ENCODE data around the gene UBE2O.

DNA sequence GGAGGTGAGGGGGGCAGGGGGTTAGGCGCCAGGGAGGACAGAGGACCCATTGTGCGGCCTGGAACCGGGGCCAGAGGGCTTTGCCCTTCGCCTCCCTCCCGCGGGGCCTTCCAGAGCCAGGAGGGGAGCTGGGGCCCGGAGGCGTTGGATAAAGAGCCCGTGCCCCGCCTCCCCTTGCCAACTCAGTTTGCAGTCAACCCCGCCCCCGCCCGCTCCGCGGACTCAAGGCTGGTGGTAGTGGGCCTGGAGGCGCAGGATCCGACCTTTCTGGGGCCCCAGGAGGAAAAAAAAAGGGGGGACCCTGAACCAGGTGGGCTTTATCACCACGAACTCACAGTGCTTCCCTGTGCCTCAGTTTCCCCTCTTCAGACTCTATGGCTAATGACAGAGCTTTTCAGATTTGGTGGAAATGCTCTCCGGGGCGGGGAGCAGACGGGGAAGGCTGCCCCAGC is 70.6 kb downstream of the UBE2O start:
- TF ChIP-seq, protein P1, sequence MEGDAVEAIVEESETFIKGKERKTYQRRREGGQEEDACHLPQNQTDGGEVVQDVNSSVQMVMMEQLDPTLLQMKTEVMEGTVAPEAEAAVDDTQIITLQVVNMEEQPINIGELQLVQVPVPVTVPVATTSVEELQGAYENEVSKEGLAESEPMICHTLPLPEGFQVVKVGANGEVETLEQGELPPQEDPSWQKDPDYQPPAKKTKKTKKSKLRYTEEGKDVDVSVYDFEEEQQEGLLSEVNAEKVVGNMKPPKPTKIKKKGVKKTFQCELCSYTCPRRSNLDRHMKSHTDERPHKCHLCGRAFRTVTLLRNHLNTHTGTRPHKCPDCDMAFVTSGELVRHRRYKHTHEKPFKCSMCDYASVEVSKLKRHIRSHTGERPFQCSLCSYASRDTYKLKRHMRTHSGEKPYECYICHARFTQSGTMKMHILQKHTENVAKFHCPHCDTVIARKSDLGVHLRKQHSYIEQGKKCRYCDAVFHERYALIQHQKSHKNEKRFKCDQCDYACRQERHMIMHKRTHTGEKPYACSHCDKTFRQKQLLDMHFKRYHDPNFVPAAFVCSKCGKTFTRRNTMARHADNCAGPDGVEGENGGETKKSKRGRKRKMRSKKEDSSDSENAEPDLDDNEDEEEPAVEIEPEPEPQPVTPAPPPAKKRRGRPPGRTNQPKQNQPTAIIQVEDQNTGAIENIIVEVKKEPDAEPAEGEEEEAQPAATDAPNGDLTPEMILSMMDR (IDR thresholded peaks at IDR 0.05) = no peak
- TF ChIP-seq RAD21 (IDR thresholded peaks at IDR 0.05; ENCODE audit: low read length) (no peak), EP300 (IDR thresholded peaks at IDR 0.05; ENCODE audit: borderline replicate concordance in 1 of 2, low read depth in 1 of 2, low read length in 1 of 2) (no peak), MXI1 (IDR thresholded peaks at IDR 0.05; ENCODE audit: low read depth, low read length) (no peak)

Data from SK-N-SH (cell line).